Measurements from ENCODE around the gene PDXP.

The PDXP gene

DNA sequence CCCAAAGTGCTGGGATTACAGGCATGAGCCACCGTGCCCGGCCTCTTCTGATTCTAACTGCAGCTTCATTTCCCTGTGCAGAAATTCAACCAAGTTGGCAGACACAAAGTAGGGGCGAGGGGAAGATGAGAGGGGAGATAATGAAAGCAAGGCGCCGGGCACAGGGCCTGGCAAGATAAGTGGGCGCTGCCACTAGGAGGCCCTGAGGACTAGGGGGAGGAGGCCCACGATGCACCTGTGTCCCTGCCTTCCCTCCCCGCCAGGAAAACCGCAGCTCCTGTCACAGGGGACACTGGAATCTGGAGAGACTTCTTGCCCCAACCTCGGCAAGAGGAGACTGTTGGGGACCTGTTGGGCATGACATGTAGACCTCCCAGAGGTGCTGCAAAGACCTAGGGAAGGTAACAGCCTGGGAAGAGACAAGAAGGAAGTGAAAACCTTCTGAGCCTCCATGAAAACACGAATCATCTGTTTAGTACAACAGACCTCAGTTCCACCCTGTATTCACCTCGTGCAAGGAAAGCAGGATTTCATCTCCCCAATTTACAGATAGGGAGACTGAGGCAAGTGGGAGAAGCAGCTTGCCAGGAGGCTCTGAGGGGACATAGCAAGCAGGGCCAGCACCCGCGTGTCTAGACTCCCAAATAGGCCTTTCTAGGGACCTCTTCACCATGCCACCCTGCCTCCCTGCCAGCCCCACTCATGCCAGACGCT, 13.8 kb downstream of the PDXP start:
- peak; percentile 36 for FAIRE-seq

DNA sequence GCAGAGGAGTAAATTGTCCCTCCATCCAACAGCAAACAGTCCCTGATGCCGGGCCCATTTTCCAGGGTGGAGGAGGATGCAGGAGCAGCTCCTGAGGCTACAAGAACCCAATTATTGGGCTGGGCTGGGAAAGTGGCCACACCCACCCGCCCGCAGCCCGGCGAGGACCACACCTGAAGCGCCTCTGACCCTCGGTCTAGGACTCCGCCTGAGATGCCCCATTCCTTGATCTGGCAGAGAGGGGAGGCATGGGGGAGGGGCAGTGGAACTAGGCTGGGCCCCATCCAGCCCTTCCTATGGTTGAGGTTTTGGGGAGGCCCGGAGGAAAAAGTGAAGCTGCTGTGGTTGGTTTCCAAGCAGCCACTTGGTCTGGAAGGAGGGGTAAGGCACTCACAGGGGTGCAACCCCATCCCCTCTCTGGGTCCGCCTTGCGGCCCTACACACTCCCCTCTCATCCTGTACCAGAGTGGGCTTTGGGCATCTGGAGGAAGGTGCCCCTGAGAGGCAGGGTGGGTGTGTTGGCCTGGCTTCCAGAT, 14.5 kb downstream of the PDXP start:
- no peak for TF ChIP-seq POLR2A (IDR thresholded peaks at IDR 0.05; ENCODE audit: low read depth, low read length)
- FAIRE-seq, result no peak
- DNase-seq (ENCODE audit: insufficient read length), result no peak

More for the DNA sequence above, 13.8 kb downstream of the PDXP start:
- TF ChIP-seq POLR2AphosphoS5 (IDR thresholded peaks at IDR 0.05; ENCODE audit: low read depth, low read length) (no peak), TAF1 (IDR thresholded peaks at IDR 0.05; ENCODE audit: borderline replicate concordance, low read depth, low read length) (no peak), POLR2A (IDR thresholded peaks at IDR 0.05; ENCODE audit: low read depth, low read length) (no peak)
- no peak for DNase-seq (ENCODE audit: insufficient read length)

- DNase-seq (ENCODE audit: insufficient read length) (no peak), FAIRE-seq (no peak)
- TF ChIP-seq POLR2AphosphoS5 (IDR thresholded peaks at IDR 0.05; ENCODE audit: low read depth, low read length), result no peak
- TF ChIP-seq TAF1 (IDR thresholded peaks at IDR 0.05; ENCODE audit: borderline replicate concordance, low read depth, low read length), result no peak
- TF ChIP-seq POLR2A (IDR thresholded peaks at IDR 0.05; ENCODE audit: low read depth, low read length), result no peak
Measured at GRCh38 chr22:37674248-37674647, 15.7 kb downstream of the PDXP start.

GRCh38 chr22:37674951-37675929, 16.7 kb downstream of the PDXP start, which contains the start of gene LGALS1:
TSS of gene LGALS1 (plus strand) at chr22:37675636. CDS start at chr22:37675703, 67 bp downstream.
- FAIRE-seq (peak; percentile 99), DNase-seq (ENCODE audit: insufficient read length) (peak; percentile 84)
- peak; percentile 87 for TF ChIP-seq POLR2A (IDR thresholded peaks at IDR 0.05; ENCODE audit: low read depth, low read length)
- peak; percentile 72; the same call in 1 of the 2 replicates for TF ChIP-seq POLR2AphosphoS5 (IDR thresholded peaks at IDR 0.05; ENCODE audit: low read depth, low read length)
- peak; percentile 34; the same call in 1 of the 2 replicates for TF ChIP-seq TAF1 (IDR thresholded peaks at IDR 0.05; ENCODE audit: borderline replicate concordance, low read depth, low read length)

DNA sequence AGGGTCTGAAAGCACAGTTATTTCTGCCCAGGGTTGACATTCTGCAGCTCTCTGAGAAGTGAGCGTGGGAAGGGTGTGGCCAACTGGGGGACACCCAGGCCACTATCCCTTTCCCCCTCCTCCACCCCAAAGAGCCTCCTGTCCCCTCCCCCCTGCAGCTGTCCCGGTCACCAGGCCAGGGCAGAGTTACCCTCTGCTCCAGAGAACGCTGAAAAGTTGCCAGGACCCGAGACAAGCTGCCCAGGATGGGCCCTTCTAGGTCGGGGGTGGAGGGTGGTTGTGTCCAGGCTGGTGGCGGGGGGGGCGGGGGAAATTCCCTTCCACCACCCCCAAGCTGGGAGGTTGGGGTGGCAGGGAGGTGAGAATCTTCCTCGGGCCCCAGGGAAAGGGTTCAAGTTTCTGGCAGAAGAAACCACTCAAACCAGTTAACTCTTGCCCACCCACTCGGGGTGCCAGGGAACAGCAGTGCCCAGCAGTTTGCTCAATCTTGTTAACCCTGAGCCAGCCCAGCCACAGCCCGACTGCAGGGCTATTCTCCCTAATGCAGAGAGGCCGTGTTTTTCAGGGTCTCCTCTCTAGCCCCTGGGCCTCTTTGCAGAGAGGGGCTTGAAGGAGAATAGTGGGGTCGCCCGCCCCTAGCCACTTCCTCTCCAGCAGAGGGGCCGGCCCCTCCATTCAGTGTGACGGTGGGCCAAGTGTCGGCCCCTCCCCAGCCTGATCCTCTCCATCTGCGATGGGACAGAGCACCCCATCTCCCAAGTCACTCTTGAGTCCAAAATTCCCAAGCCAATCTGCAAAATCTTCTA, 17.6 kb downstream of the PDXP start:
- DNase-seq (ENCODE audit: insufficient read length) (no peak), FAIRE-seq (peak; percentile 30)
- TF ChIP-seq POLR2A (IDR thresholded peaks at IDR 0.05; ENCODE audit: low read depth, low read length) (no peak), TAF1 (IDR thresholded peaks at IDR 0.05; ENCODE audit: borderline replicate concordance, low read depth, low read length) (no peak), POLR2AphosphoS5 (IDR thresholded peaks at IDR 0.05; ENCODE audit: low read depth, low read length) (no peak)

DNA sequence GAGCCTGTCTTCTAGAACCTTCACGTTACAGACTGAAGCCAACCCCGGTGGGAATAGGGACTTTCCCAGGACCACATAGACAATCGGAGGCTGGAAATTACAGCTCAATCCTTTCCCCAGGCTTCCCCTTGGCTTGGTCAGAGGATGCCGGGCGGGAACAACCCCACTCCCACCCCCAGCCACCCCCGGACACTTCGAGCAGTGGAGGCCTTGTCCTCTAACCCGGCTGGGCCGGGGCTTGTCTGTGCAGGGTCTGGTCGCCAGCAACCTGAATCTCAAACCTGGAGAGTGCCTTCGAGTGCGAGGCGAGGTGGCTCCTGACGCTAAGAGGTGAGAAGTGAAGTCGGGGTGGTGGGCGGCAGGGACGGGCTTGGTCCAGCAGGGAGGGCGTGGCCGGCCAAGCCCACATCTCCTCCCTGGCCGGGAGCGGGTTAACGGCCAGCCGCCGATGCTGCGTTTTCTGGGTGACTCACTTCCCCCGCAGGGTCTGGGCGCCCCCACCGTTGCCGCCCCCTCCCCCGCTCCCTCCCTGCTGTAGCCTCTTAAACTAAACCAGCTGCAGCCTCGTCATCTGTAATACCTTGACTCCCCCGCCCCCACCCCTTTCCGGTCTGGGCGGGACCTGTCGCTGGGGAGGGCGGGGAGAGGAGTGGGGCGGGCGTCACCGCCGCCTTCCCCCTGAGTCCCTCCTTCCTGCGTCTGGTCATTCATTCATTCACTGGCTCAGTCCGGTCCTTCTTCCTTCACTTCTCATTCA, 18.4 kb downstream of the PDXP start:
- DNase-seq (ENCODE audit: insufficient read length) (peak; percentile 74), FAIRE-seq (peak; percentile 93)
- TF ChIP-seq POLR2A (IDR thresholded peaks at IDR 0.05; ENCODE audit: low read depth, low read length) (peak; percentile 60; the same call in 1 of the 2 replicates), TAF1 (IDR thresholded peaks at IDR 0.05; ENCODE audit: borderline replicate concordance, low read depth, low read length) (no peak)

DNA sequence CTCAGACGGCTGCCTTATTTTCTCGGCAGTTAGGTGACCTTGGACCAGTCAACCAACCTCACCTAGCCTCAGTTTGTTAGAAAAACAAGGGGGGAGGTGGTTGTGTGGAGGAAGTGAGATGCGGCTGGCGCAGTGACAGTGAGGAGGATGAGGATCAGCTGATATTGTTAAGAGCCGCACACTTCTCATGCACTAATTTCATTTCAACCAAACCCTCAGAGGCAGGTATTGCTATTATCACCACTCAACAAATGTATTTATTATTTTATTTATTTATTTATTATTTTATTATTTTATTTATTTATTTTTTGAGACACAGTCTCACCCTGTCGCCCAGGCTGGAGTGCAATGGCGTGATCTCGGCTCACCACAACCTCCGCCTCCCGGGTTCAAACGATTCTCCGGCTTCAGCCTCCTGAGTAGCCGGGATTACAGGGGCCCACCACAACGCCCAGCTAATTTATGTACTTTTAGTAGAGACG, 19.0 kb downstream of the PDXP start:
- no peak for TF ChIP-seq POLR2A (IDR thresholded peaks at IDR 0.05; ENCODE audit: low read depth, low read length)
- TF ChIP-seq TAF1 (IDR thresholded peaks at IDR 0.05; ENCODE audit: borderline replicate concordance, low read depth, low read length), result no peak
- TF ChIP-seq POLR2AphosphoS5 (IDR thresholded peaks at IDR 0.05; ENCODE audit: low read depth, low read length), result no peak
- DNase-seq (ENCODE audit: insufficient read length), result no peak
- no peak for FAIRE-seq

- FAIRE-seq, result peak; percentile 73
- no peak for DNase-seq (ENCODE audit: insufficient read length)
- TF ChIP-seq POLR2AphosphoS5 (IDR thresholded peaks at IDR 0.05; ENCODE audit: low read depth, low read length) (no peak), TAF1 (IDR thresholded peaks at IDR 0.05; ENCODE audit: borderline replicate concordance, low read depth, low read length) (no peak)
Measured at GRCh38 chr22:37678372-37678771, 19.8 kb downstream of the PDXP start.

- TF ChIP-seq TAF1 (IDR thresholded peaks at IDR 0.05; ENCODE audit: borderline replicate concordance, low read depth, low read length) (no peak), POLR2AphosphoS5 (IDR thresholded peaks at IDR 0.05; ENCODE audit: low read depth, low read length) (no peak), POLR2A (IDR thresholded peaks at IDR 0.05; ENCODE audit: low read depth, low read length) (no peak)
- DNase-seq (ENCODE audit: insufficient read length) (no peak), FAIRE-seq (no peak)
Measured at GRCh38 chr22:37679670-37680069, 21.1 kb downstream of the PDXP start.

- TF ChIP-seq POLR2A (IDR thresholded peaks at IDR 0.05; ENCODE audit: low read depth, low read length), result no peak
- TF ChIP-seq POLR2AphosphoS5 (IDR thresholded peaks at IDR 0.05; ENCODE audit: low read depth, low read length), result no peak
- TF ChIP-seq TAF1 (IDR thresholded peaks at IDR 0.05; ENCODE audit: borderline replicate concordance, low read depth, low read length), result no peak
- FAIRE-seq (no peak), DNase-seq (ENCODE audit: insufficient read length) (no peak)
Measured at GRCh38 chr22:37680191-37680851, 21.8 kb downstream of the PDXP start.
